ENCODE measurements around the gene IRF2. TPM values are rescaled to one million over a fixed set of nuclear protein-coding genes. Genes with fewer than 3 reads are reported as not detected.

IRF2 gene
- total and polyA plus RNA-seq, 2 of the 8 experiments (the other 6 are each of a cell fraction or from before 2014, with no cell fraction given), result 13.8 to 17.0 TPM

GRCh38 chr4:184386271-184386781 is 88.0 kb downstream of the IRF2 start (continued):
- TF ChIP-seq E2F6 (IDR thresholded peaks at IDR 0.05) (no peak), SIX5 (IDR thresholded peaks at IDR 0.05; ENCODE audit: low read depth, low read length) (no peak), KDM5A (IDR thresholded peaks at IDR 0.05; ENCODE audit: low read length) (no peak), TAF7 (optimal IDR thresholded peaks at IDR 0.05; ENCODE audit: borderline replicate concordance, low read depth, low read length) (no peak), PHF8 (conservative IDR thresholded peaks at IDR 0.05; ENCODE audit: low read depth, low read length) (no peak), SUZ12 (IDR thresholded peaks at IDR 0.05; ENCODE audit: low read length) (no peak), CHD1 (IDR thresholded peaks at IDR 0.05; ENCODE audit: low read depth, low read length) (no peak), CBX8 (IDR thresholded peaks at IDR 0.05; ENCODE audit: borderline replicate concordance, low read depth, low read length) (no peak), JUND (IDR thresholded peaks at IDR 0.05; ENCODE audit: low read length) (0 out of 2 replicates have a peak, but pooled peaks have one; percentile 55), TCF12 (IDR thresholded peaks at IDR 0.05; ENCODE audit: low read depth, low read length) (no peak), EP300 (IDR thresholded peaks at IDR 0.05; ENCODE audit: borderline replicate concordance in 1 of 2, low read depth in 2 of 2, low read length in 2 of 2) (0 out of 3 replicates have a peak, but pooled peaks of 1 of the 2 experiments have one; percentile 20), GABPA (IDR thresholded peaks at IDR 0.05; ENCODE audit: borderline replicate concordance, insufficient read depth, low read length) (no peak), BCL11A (IDR thresholded peaks at IDR 0.05; ENCODE audit: low read depth in 2 of 2, low read length in 2 of 2) (no peak), RNF2 (IDR thresholded peaks at IDR 0.05; ENCODE audit: borderline replicate concordance, low read depth, low read length, missing control alignments, poor library complexity, severe bottlenecking) (no peak), KDM4A (IDR thresholded peaks at IDR 0.05; ENCODE audit: low read depth, low read length, severe bottlenecking) (no peak), SP2 (IDR thresholded peaks at IDR 0.05; ENCODE audit: low read length) (no peak), USF2 (IDR thresholded peaks at IDR 0.05; ENCODE audit: low read length) (peak; percentile 78), BRCA1 (IDR thresholded peaks at IDR 0.05; ENCODE audit: low read depth, low read length) (no peak), CTCF (IDR thresholded peaks at IDR 0.05; ENCODE audit: control extremely low read depth in 1 of 3, insufficient read depth in 1 of 3, low read depth in 1 of 3, low read length in 3 of 3) (no peak), FOSL1 (IDR thresholded peaks at IDR 0.05; ENCODE audit: insufficient read depth, low read depth, low read length) (no peak)
